Liver (tissue), 3 donors: ENCODE measurements around the gene MYCL.
A peak's percentile ranks its signal among the peaks of the same experiment; 100 is the strongest.

Experiments
- CTCF ChIP-seq: fragments of 150-350 bp; IDR thresholded peaks from 2 replicates; pipeline ENCODE4 v1.5.1; 2017; ENCODE audit warnings: improper control_type of control experiment, low read depth, low read length; ENCODE audit not compliant: missing input control
- EGR1 ChIP-seq, 2 donors: IDR thresholded peaks; 2 replicates each; pipeline ENCODE4 v1.6.1; 2016 to 2018; ENCODE audit warnings: antibody characterized with exemption in 2 of 2, low read depth in 2 of 2
- JUND ChIP-seq, 2 donors: IDR thresholded peaks; 2 replicates each; pipeline ENCODE4 v1.6.1; 2016; ENCODE audit warnings: antibody characterized with exemption in 2 of 2
- MAX ChIP-seq: IDR thresholded peaks from 2 replicates; pipeline ENCODE4 v1.6.1; 2016; ENCODE audit warnings: antibody characterized with exemption
- NR2F2 ChIP-seq: IDR thresholded peaks from 2 replicates; pipeline ENCODE4 v1.6.1; 2016; ENCODE audit warnings: antibody characterized with exemption
- RAD21 ChIP-seq, 2 donors: IDR thresholded peaks; 2 replicates each; pipeline ENCODE4 v1.6.1; 2016; ENCODE audit warnings: antibody characterized with exemption in 2 of 2, mild to moderate bottlenecking in 2 of 2
- REST ChIP-seq: IDR thresholded peaks from 2 replicates; pipeline ENCODE4 v1.6.1; 2016; ENCODE audit warnings: antibody characterized with exemption, mild to moderate bottlenecking
- RXRA ChIP-seq, 2 donors: IDR thresholded peaks; 2 replicates each; pipeline ENCODE4 v1.6.1; 2017 to 2018; ENCODE audit warnings: antibody characterized with exemption in 2 of 2, mild to moderate bottlenecking in 1 of 2
- SP1 ChIP-seq: IDR thresholded peaks from 2 replicates; pipeline ENCODE4 v1.6.1; 2018; ENCODE audit warnings: antibody characterized with exemption, mild to moderate bottlenecking
- TAF1 ChIP-seq: conservative IDR thresholded peaks from 2 replicates; pipeline ENCODE4 v1.6.1; 2016; ENCODE audit warnings: antibody characterized with exemption, mild to moderate bottlenecking
- donor health status: healthy.
- donor health status: healthy.

DNA sequence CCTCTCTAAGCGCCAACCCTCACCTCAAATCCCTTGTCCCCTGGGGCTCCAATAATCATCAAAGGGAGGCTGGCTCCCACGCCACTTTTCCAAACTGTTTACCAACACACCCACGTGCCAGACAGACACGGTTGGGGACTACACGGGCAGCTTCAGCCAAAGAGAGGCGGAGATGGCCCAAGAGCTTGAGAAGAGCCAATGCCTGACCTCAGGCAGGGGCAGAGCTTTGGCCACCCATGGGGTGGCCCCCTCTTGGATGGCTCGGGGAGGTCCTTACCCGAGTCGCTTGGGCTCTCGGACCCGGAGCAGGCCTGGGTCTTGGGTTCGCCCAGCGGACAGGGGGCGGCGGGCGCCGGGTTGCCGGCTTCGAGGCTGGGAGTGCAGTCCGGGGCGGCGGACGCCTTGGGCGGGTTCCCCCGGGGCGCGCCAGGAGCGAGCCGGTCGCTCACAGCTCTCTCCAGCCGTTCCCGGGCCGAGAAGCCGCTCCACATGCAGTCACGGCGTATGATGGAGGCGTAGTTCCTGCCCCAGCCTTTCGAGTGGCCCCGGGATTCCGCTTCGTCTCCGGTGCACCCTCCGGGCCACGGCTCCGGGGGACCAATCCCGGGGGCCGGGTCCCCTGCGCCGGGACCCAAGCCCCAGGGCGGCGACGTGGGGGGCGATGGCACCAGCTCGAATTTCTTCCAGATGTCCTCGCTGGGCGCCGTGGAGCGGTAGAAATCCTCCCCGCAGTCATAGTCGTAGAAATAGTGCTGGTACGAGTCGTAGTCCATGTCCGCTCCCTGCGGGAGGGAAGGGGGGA is 854 bp downstream of the MYCL start:
- no peak for TF ChIP-seq RAD21 (IDR thresholded peaks at IDR 0.05)
- no peak for TF ChIP-seq CTCF
- TF ChIP-seq REST: no peak
- no peak for TF ChIP-seq NR2F2
- TF ChIP-seq SP1: peak; percentile 13
- TF ChIP-seq JUND (IDR thresholded peaks at IDR 0.05): no peak
- peak; percentile 80 for TF ChIP-seq MAX
- peak; percentile 34 for TF ChIP-seq TAF1
- peak; percentile 37 to 63 for TF ChIP-seq RXRA (IDR thresholded peaks at IDR 0.05)
- TF ChIP-seq EGR1 (IDR thresholded peaks at IDR 0.05; ENCODE audit: low read depth in 2 of 2): no peak
